B cell (primary cell): ENCODE measurements around the gene AADACL3. TPM values are rescaled to one million over a fixed set of nuclear protein-coding genes. Genes with fewer than 3 reads are reported as not detected.

ENCODE experiments used
- ATAC-seq: fragments of 200-7000 bp; cut with Tn5 transposase; one replicate; pipeline ENCODE4 v1.10.0; 2021; ENCODE audit warnings: low read depth, mild to moderate bottlenecking, moderate number of reproducible peaks, moderate library complexity
- CTCF ChIA-PET: fragments of 350-600 bp; sonication (Branson Sonifier 250); formaldehyde crosslinking; loops from one replicate; lab custom pipeline; 2021; ENCODE audit warnings: antibody characterized with exemption, inconsistent platforms; lab: Charles Lee
- POLR2A ChIA-PET: fragments of 350-600 bp; sonication (Branson Sonifier 250); formaldehyde crosslinking; loops from one replicate; lab custom pipeline; 2021; ENCODE audit warnings: antibody characterized with exemption; lab: Charles Lee
- DNase-seq: peaks from one replicate; pipeline ENCODE4 v3.0.0; 2013
- H2AFZ ChIP-seq: 2 replicates; pipeline ENCODE4 v1.6.1; 2012; ENCODE audit warnings: mild to moderate bottlenecking, low read depth, low read length; ENCODE audit not compliant: insufficient read depth, poor library complexity, severe bottlenecking
- H3K27ac ChIP-seq, 2 donors: 1 replicate in 1 of 2; 2 replicates in 1 of 2; pipeline ENCODE4 v1.5.1; 2012 to 2013; ENCODE audit warnings: low read length in 2 of 2, mild to moderate bottlenecking in 2 of 2, moderate library complexity in 1 of 2
- H3K27me3 ChIP-seq, 4 experiments: fragments of 200-600 bp in 1 of 4; sonication (generic) in 1 of 4; replicated peaks in 1 of 4; 1 replicate in 2 of 4; 2 replicates in 2 of 4; pipeline versions ENCODE4 v1.6.1 to v1.7.0; 2013 to 2016; ENCODE audit warnings: low read length in 3 of 4, mild to moderate bottlenecking in 2 of 4, mixed read lengths in 1 of 4, moderate library complexity in 1 of 4; ENCODE audit not compliant: insufficient read depth in 4 of 4, control insufficient read depth in 3 of 4; ENCODE audit errors: control extremely low read depth in 1 of 4
- H3K36me3 ChIP-seq, 2 experiments: replicated peaks in 1 of 2; 1 replicate in 1 of 2; 2 replicates in 1 of 2; pipeline versions ENCODE4 v1.6.1 to v1.7.1; 2013; ENCODE audit warnings: low read length in 1 of 2; ENCODE audit not compliant: insufficient read depth in 2 of 2, control insufficient read depth in 1 of 2; ENCODE audit errors: control extremely low read depth in 1 of 2, extremely low read depth in 1 of 2
- H3K4me1 ChIP-seq, 2 donors: fragments of 200-600 bp in 1 of 2; sonication (generic) in 1 of 2; 1 replicate in 1 of 2; 2 replicates in 1 of 2; pipeline versions ENCODE4 v1.5.1 to v1.6.1; 2013 to 2017; ENCODE audit warnings: low read length in 2 of 2; ENCODE audit not compliant: control insufficient read depth in 2 of 2, insufficient read depth in 2 of 2
- H3K4me2 ChIP-seq: replicated peaks from 2 replicates; pipeline ENCODE3; 2012; ENCODE audit warnings: mild to moderate bottlenecking, low read depth, low read length; ENCODE audit not compliant: poor library complexity, severe bottlenecking
- H3K4me3 ChIP-seq, 5 experiments: fragments of 200-600 bp in 1 of 5; sonication (generic) in 1 of 5; 1 replicate in 3 of 5; 2 replicates in 2 of 5; pipeline versions ENCODE4 v1.5.1 to v1.7.0; 2011 to 2016; ENCODE audit warnings: low read length in 4 of 5, mild to moderate bottlenecking in 4 of 5, low read depth in 2 of 5, control low read depth in 1 of 5, moderate library complexity in 1 of 5; ENCODE audit not compliant: insufficient read depth in 1 of 5; ENCODE audit errors: control extremely low read depth in 1 of 5, extremely low read depth in 1 of 5
- H3K79me2 ChIP-seq: fragments of 200-600 bp; sonication (generic); one replicate; pipeline ENCODE4 v1.6.0; 2016; ENCODE audit warnings: low read length; ENCODE audit not compliant: control insufficient read depth, insufficient read depth
- H3K9ac ChIP-seq: fragments of 200-600 bp; sonication (generic); 2 replicates; pipeline ENCODE4 v1.6.1; 2017; ENCODE audit warnings: mild to moderate bottlenecking, low read length, moderate library complexity
- H3K9me3 ChIP-seq, 3 donors: one replicate each; pipeline versions ENCODE4 v1.6.1 to v1.7.1; 2013; ENCODE audit warnings: low read length in 2 of 3; ENCODE audit not compliant: control insufficient read depth in 2 of 3, insufficient read depth in 1 of 3; ENCODE audit errors: control extremely low read depth in 1 of 3
- H4K20me1 ChIP-seq: 2 replicates; pipeline ENCODE4 v1.6.0; 2012; ENCODE audit warnings: mild to moderate bottlenecking, low read length; ENCODE audit not compliant: insufficient read depth, control insufficient read depth, poor library complexity, severe bottlenecking
- H3K27ac Mint-ChIP-seq: one replicate; pipeline ENCODE4 v1.8.0; 2021; ENCODE audit warnings: mixed read lengths
- H3K27me3 Mint-ChIP-seq: one replicate; pipeline ENCODE4 v1.8.0; 2021; ENCODE audit warnings: mixed read lengths
- H3K4me1 Mint-ChIP-seq: one replicate; pipeline ENCODE4 v1.8.0; 2021; ENCODE audit warnings: mixed read lengths
- H3K4me3 Mint-ChIP-seq: one replicate; pipeline ENCODE4 v1.8.0; 2021; ENCODE audit warnings: mixed read lengths
- H3K9me3 Mint-ChIP-seq: one replicate; pipeline ENCODE4 v1.8.0; 2022; ENCODE audit warnings: mixed read lengths; ENCODE audit not compliant: insufficient read depth
- EZH2 ChIP-seq: IDR thresholded peaks from 2 replicates; pipeline ENCODE4 v1.6.1; 2012; ENCODE audit warnings: borderline replicate concordance, low read depth, mild to moderate bottlenecking, moderate library complexity, low read length; ENCODE audit not compliant: insufficient read depth, poor library complexity, severe bottlenecking
- WGBS: methylation state at CpG from one replicate; pipeline ENCODE4 v1.1.5; 2013; ENCODE audit warnings: missing lambda C conversion rate; ENCODE audit not compliant: insufficient coverage; 5-methylcytosine and 5-hydroxymethylcytosine counted together
- intact Hi-C: fragments of 100-400 bp; cut with micrococcal nuclease; formaldehyde crosslinking; loops from one replicate; pipeline ENCODE4 v1.10.0; 2022
- polyA plus RNA-seq: library from polyadenylated mRNA; depleted of rRNA; stranded (reverse); fragments of >200 nt; gene quantifications from 2 replicates; pipeline ENCODE4 v1.2.3, GENCODE V29; 2012
- total RNA-seq, 2 donors: library from RNA; stranded (reverse); fragments of 120-200 nt in 1 of 2; gene quantifications; 1 replicate in 1 of 2; 2 replicates in 1 of 2; pipeline versions ENCODE4 v1.2.3 to v1.2.4, GENCODE V29; 2013 to 2022
- TF ChIP-seq, protein P1 (sequence below): fragments of 200-600 bp; IDR thresholded peaks from one replicate; pipeline ENCODE4 v1.8.0; 2022; ENCODE audit warnings: antibody characterized with exemption, mild to moderate bottlenecking

Gene AADACL3
- total and polyA plus RNA-seq, 2 donors (not counting 1 experiment from before 2014, with no cell fraction given), result not detected

DNA sequence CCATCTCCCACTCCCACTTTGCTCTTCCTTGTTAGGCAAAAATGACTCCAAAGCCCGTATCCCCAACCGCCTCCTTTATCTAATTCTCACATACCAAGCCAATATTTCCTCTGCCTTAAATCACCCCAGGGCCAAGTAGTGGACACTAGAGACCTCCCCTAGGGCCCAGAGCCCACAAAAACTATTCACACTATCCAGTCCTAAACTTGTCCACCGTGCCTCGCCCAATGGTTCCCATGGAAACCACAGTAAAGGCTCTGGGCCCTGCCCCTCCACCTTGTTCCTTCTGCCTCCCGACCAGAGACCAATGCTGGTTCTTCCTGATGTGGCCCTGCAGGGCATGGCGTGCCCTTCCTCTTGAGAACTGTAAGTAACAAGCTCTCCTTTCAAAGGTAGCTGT is 41.9 kb downstream of the AADACL3 start:
- 77% methylated on average over 6 of the region's 6 CpGs for WGBS
- no peaks in the 10 kb centered on the region for H3K4me1 Mint-ChIP-seq
- ATAC-seq (no peak), DNase-seq (no peak)
- intact Hi-C loops, result no loop called here
- TF ChIP-seq, protein P1, sequence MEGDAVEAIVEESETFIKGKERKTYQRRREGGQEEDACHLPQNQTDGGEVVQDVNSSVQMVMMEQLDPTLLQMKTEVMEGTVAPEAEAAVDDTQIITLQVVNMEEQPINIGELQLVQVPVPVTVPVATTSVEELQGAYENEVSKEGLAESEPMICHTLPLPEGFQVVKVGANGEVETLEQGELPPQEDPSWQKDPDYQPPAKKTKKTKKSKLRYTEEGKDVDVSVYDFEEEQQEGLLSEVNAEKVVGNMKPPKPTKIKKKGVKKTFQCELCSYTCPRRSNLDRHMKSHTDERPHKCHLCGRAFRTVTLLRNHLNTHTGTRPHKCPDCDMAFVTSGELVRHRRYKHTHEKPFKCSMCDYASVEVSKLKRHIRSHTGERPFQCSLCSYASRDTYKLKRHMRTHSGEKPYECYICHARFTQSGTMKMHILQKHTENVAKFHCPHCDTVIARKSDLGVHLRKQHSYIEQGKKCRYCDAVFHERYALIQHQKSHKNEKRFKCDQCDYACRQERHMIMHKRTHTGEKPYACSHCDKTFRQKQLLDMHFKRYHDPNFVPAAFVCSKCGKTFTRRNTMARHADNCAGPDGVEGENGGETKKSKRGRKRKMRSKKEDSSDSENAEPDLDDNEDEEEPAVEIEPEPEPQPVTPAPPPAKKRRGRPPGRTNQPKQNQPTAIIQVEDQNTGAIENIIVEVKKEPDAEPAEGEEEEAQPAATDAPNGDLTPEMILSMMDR, result no peak
- TF ChIP-seq EZH2, result no peak
- Histone ChIP-seq H3K9me3 (no peaks in the 10 kb centered on the region), H2AFZ (no peak overlapping the region), H3K27ac (no peak overlapping the region), H3K4me1 (no peaks in the 10 kb centered on the region), H4K20me1 (no peaks in the 10 kb centered on the region), H3K4me3 (no peak overlapping the region), H3K79me2 (no peaks in the 10 kb centered on the region), H3K9ac (no peak overlapping the region), H3K36me3 (no peaks in the 10 kb centered on the region), H3K4me2 (no peak overlapping the region), H3K27me3 (no peaks in the 10 kb centered on the region)
- CTCF ChIA-PET, result no interaction called here
- H3K4me3 Mint-ChIP-seq, result no peak overlapping the region
- peaks cover 18% of the 10 kb centered on the region for H3K27me3 Mint-ChIP-seq
- POLR2A ChIA-PET, result no interaction called here
- H3K9me3 Mint-ChIP-seq, result no peaks in the 10 kb centered on the region
- no peak overlapping the region for H3K27ac Mint-ChIP-seq

DNA sequence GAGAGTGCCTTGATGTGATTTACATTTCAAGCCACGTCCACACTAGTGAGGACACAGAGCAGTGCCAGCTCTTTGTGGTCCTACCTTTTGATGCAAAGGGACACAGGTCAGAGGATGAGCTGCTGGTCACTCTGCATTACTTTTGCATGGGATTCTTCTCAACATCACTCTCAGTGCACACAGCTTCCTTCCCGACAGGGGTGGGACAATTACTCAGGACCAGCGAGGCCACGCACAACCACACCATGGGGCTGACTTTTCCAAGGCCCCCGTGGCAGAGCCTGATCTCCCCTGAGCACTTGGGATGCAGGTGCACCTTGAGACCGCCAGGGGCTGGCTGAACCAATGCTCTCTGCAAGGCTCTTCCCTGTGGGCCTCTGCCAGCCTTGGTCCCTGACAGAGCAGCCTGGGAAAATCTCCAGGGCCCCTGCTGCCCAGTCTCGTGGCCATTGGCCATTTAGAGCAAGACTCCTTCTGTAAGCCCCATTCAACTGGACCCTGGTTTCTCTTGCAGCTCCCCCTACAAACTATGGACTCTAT is 44.4 kb downstream of the AADACL3 start:
- DNase-seq (no peak), ATAC-seq (no peak)
- Histone ChIP-seq H3K36me3 (no peaks in the 10 kb centered on the region), H3K79me2 (no peaks in the 10 kb centered on the region), H3K27ac (no peak overlapping the region), H3K9me3 (no peaks in the 10 kb centered on the region), H4K20me1 (no peaks in the 10 kb centered on the region), H3K4me3 (no peak overlapping the region), H3K9ac (no peak overlapping the region), H3K27me3 (no peaks in the 10 kb centered on the region), H3K4me1 (no peaks in the 10 kb centered on the region), H2AFZ (no peak overlapping the region), H3K4me2 (no peak overlapping the region)
- no peaks in the 10 kb centered on the region for H3K4me1 Mint-ChIP-seq
- H3K27me3 Mint-ChIP-seq, result peaks cover 13% of the 10 kb centered on the region
- H3K4me3 Mint-ChIP-seq, result no peak overlapping the region
- no peaks in the 10 kb centered on the region for H3K9me3 Mint-ChIP-seq
- no peak overlapping the region for H3K27ac Mint-ChIP-seq
- intact Hi-C loops, result no loop called here
- WGBS, result 70% methylated on average over 7 of the region's 7 CpGs
- TF ChIP-seq, protein P1, result no peak
- TF ChIP-seq EZH2, result no peak
- ChIA-PET POLR2A (no interaction called here), CTCF (no interaction called here)
